ENCODE data around the gene VSIG1. TPM values are rescaled to one million over a fixed set of nuclear protein-coding genes. Genes with fewer than 3 reads are reported as not detected.

Gene VSIG1
- total RNA-seq, 1 donor from 2014 or later: 0.54 TPM

DNA sequence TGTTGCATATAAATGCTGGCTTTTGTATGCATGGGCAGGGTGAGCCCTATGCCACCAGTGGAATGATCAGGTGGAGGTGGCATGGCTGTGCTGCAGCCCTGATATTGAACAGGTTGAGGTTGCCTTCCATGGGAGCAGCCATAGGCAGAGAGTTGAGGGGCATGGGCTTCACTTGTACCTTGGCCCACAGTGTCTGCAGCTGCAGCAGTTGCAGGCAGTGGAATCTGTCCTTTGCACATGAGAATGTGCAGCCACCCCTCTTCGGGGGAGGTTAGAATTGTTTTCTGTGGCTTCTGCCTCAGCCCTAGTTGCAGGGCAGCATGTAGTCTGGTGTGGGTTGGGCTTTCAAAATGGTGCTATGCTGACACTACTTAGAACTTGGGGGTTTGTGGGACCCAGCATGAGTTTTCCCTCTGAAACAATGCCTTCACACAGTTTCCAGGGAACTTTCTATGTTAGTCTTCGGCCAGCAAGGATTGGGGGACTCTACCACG is 25.4 kb upstream of the VSIG1 start:
- Mint-ChIP-seq H3K36me3 (no peaks in the 10 kb centered on the region), H3K4me3 (no peak overlapping the region), H3K27me3 (ENCODE audit: low read depth) (no peaks in the 10 kb centered on the region), H3K9me3 (peaks cover 18% of the 10 kb centered on the region), H3K27ac (no peak overlapping the region), H3K4me1 (no peaks in the 10 kb centered on the region)
- TF ChIP-seq, protein P1, sequence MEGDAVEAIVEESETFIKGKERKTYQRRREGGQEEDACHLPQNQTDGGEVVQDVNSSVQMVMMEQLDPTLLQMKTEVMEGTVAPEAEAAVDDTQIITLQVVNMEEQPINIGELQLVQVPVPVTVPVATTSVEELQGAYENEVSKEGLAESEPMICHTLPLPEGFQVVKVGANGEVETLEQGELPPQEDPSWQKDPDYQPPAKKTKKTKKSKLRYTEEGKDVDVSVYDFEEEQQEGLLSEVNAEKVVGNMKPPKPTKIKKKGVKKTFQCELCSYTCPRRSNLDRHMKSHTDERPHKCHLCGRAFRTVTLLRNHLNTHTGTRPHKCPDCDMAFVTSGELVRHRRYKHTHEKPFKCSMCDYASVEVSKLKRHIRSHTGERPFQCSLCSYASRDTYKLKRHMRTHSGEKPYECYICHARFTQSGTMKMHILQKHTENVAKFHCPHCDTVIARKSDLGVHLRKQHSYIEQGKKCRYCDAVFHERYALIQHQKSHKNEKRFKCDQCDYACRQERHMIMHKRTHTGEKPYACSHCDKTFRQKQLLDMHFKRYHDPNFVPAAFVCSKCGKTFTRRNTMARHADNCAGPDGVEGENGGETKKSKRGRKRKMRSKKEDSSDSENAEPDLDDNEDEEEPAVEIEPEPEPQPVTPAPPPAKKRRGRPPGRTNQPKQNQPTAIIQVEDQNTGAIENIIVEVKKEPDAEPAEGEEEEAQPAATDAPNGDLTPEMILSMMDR (IDR thresholded peaks at IDR 0.05; ENCODE audit: unreplicated experiment): no peak
- no peak for DNase-seq (ENCODE audit: low spot score in 2 of 2, unreplicated experiment in 2 of 2)

DNA sequence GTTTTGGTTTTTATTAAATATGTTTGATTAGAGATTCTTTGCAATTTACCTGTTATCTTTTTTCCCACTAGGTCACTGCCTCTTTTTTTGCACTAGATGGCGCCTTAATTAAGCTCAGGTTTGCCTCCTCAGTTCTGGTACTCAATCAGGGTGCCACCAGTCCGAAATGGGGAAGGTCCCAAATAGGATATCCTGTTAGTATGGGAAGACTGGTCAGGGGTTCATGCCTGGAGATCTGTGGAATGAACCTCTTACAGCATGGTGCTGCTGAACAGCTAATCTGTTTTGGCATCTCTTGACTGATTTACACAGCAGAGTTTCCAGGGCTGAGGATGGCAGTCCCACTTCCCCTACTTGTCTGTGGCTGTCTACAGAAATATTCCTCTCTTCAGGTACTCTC is 24.2 kb upstream of the VSIG1 start:
- peaks cover 21% of the 10 kb centered on the region for H3K9me3 Mint-ChIP-seq
- H3K4me1 Mint-ChIP-seq: no peaks in the 10 kb centered on the region
- H3K4me3 Mint-ChIP-seq: no peak overlapping the region
- H3K27me3 Mint-ChIP-seq (ENCODE audit: low read depth): no peaks in the 10 kb centered on the region
- DNase-seq (ENCODE audit: low spot score in 2 of 2, unreplicated experiment in 2 of 2): no peak
- no peak overlapping the region for H3K27ac Mint-ChIP-seq
- TF ChIP-seq, protein P1 (IDR thresholded peaks at IDR 0.05; ENCODE audit: unreplicated experiment): no peak
- H3K36me3 Mint-ChIP-seq: no peaks in the 10 kb centered on the region

DNA sequence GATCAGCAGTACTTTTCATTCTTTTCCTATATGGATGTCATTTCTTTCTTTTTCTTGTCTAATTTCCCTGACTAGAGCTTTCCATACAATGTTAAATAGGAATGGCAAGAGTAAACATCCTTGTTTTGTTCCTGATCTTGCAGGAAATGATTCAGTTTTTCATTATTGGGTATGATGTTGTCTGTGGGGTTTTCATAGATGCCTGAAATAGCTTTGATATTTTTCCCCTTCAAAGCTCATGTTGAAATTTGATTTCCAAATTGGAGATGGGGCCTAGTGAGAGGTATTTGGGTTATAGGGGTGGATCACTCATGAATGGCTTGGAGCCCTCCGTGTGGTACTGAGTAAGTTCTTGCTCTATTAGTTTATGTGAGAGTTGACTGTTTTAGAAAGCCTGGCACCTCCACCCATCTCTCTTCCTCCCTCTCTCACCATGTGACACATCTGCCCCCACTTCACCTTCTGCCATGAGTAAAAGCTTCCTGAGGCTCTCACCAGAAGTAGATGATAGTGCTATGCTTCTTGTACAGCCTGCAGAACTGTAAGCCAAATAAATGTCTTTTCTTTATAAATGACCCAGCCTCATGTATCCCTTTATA is 22.3 kb upstream of the VSIG1 start:
- TF ChIP-seq, protein P1 (IDR thresholded peaks at IDR 0.05; ENCODE audit: unreplicated experiment): no peak
- Mint-ChIP-seq H3K27me3 (ENCODE audit: low read depth) (no peaks in the 10 kb centered on the region), H3K4me3 (no peak overlapping the region), H3K9me3 (peaks cover 16% of the 10 kb centered on the region), H3K27ac (no peak overlapping the region), H3K36me3 (no peaks in the 10 kb centered on the region), H3K4me1 (no peaks in the 10 kb centered on the region)
- no peak for DNase-seq (ENCODE audit: low spot score in 2 of 2, unreplicated experiment in 2 of 2)

DNA sequence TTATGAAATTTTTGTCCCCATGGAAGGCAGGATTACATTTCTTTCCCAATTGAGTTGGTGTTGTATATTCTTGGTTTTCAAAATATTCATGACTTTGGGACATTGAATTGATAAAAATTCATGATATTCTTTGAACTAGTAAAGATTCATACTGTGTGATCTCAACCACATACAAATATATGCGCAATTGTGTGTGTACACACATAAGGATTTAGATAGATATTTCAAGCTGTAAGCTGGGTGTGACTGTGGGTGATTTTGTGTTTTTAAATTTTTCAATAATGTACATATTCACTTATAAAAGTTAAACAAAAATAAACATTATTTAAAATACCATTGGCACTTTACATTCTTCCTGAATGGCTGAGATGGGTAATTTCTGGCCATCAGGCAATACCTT is 19.5 kb upstream of the VSIG1 start:
- Mint-ChIP-seq H3K27ac (no peak overlapping the region), H3K4me1 (no peaks in the 10 kb centered on the region), H3K4me3 (no peak overlapping the region), H3K27me3 (ENCODE audit: low read depth) (no peaks in the 10 kb centered on the region), H3K9me3 (peaks cover 25% of the 10 kb centered on the region), H3K36me3 (no peaks in the 10 kb centered on the region)
- DNase-seq (ENCODE audit: low spot score in 2 of 2, unreplicated experiment in 2 of 2): no peak
- TF ChIP-seq, protein P1 (IDR thresholded peaks at IDR 0.05; ENCODE audit: unreplicated experiment): no peak

GRCh38 chrX:108025954-108026600 is 18.8 kb upstream of the VSIG1 start:
- peaks cover 26% of the 10 kb centered on the region for H3K9me3 Mint-ChIP-seq

More at GRCh38 chrX:108025954-108026600, 18.8 kb upstream of the VSIG1 start:
- no peak overlapping the region for H3K4me3 Mint-ChIP-seq
- DNase-seq (ENCODE audit: low spot score in 2 of 2, unreplicated experiment in 2 of 2): no peak
- no peaks in the 10 kb centered on the region for H3K36me3 Mint-ChIP-seq
- H3K27ac Mint-ChIP-seq: no peak overlapping the region
- TF ChIP-seq, protein P1 (IDR thresholded peaks at IDR 0.05; ENCODE audit: unreplicated experiment): no peak
- no peaks in the 10 kb centered on the region for H3K4me1 Mint-ChIP-seq
- H3K27me3 Mint-ChIP-seq (ENCODE audit: low read depth): no peaks in the 10 kb centered on the region

Measured in mesothelial cell of epicardium (in vitro differentiated cells).